Activated CD4-positive, alpha-beta T cell treated with anti-CD3 and anti-CD28 coated beads for 36 hours (primary cell): ENCODE data around the gene STARD13. TPM values are rescaled to one million over a fixed set of nuclear protein-coding genes. Genes with fewer than 3 reads are reported as not detected.

ENCODE experiments used
- ATAC-seq: fragments of 200-7000 bp; cut with Tn5 transposase; one replicate; pipeline ENCODE4 v1.10.0; 2021; ENCODE audit warnings: mild to moderate bottlenecking, moderate library complexity
- CTCF ChIA-PET: fragments of 350-600 bp; sonication (Branson Sonifier 250); formaldehyde crosslinking; loops from one replicate; lab custom pipeline; 2021; ENCODE audit warnings: antibody characterized with exemption; lab: Charles Lee
- POLR2A ChIA-PET: fragments of 350-600 bp; sonication (Branson Sonifier 250); formaldehyde crosslinking; loops from one replicate; lab custom pipeline; 2021; ENCODE audit warnings: antibody characterized with exemption, inconsistent platforms; lab: Charles Lee
- DNase-seq: peaks from one replicate; pipeline ENCODE4 v3.0.0-alpha.2; 2020
- H3K27ac Mint-ChIP-seq: one replicate; pipeline ENCODE4 v1.8.0; 2021; ENCODE audit warnings: mixed read lengths
- H3K27me3 Mint-ChIP-seq: one replicate; pipeline ENCODE4 v1.8.0; 2021; ENCODE audit warnings: mixed read lengths
- H3K36me3 Mint-ChIP-seq: one replicate; pipeline ENCODE4 v1.8.0; 2021; ENCODE audit warnings: low read depth, mixed read lengths
- H3K4me1 Mint-ChIP-seq: one replicate; pipeline ENCODE4 v1.8.0; 2021; ENCODE audit warnings: mixed read lengths
- H3K4me3 Mint-ChIP-seq: one replicate; pipeline ENCODE4 v1.8.0; 2021; ENCODE audit warnings: mild to moderate bottlenecking, moderate library complexity, mixed read lengths
- H3K9me3 Mint-ChIP-seq: one replicate; pipeline ENCODE4 v1.8.0; 2021; ENCODE audit warnings: low read depth, mixed read lengths
- intact Hi-C, 2 experiments: fragments of 100-400 bp; cut with DNase I in 1 of 2; cut with micrococcal nuclease in 1 of 2; formaldehyde crosslinking; loops; one replicate each; pipeline versions ENCODE4 v1.14.2 to v1.15.1; 2022 to 2024; cut with DNase I, micrococcal nuclease
- total RNA-seq, 2 experiments: library from RNA; stranded (reverse); gene quantifications; one replicate each; pipeline ENCODE4 v1.2.3, GENCODE V29; 2021

Gene STARD13
- total RNA-seq, 2 experiments from 2014 or later, result 0.35 to 0.57 TPM

- Mint-ChIP-seq H3K27me3 (peaks cover 40% of the 10 kb centered on the region), H3K9me3 (no peaks in the 10 kb centered on the region), H3K36me3 (no peaks in the 10 kb centered on the region), H3K27ac (no peak overlapping the region), H3K4me1 (peaks cover 17% of the 10 kb centered on the region), H3K4me3 (no peak overlapping the region)
- intact Hi-C loops, result no loop called here
- POLR2A ChIA-PET, result no interaction called here
- DNase-seq (no peak), ATAC-seq (no peak)
- CTCF ChIA-PET, result no interaction called here
These were observed 3.5 kb downstream of the STARD13 start for GRCh38 chr13:33281951-33282595.

GRCh38 chr13:33280923-33281322 lies 4.6 kb downstream of the STARD13 start:
- DNase-seq (no peak), ATAC-seq (no peak)
- Mint-ChIP-seq H3K9me3 (no peaks in the 10 kb centered on the region), H3K36me3 (no peaks in the 10 kb centered on the region), H3K4me1 (peaks cover 13% of the 10 kb centered on the region), H3K27ac (no peak overlapping the region), H3K27me3 (peaks cover 33% of the 10 kb centered on the region), H3K4me3 (no peak overlapping the region)
- CTCF ChIA-PET, result no interaction called here
- intact Hi-C loops, result no loop called here
- POLR2A ChIA-PET, result no interaction called here

GRCh38 chr13:33280279-33280905 lies 5.2 kb downstream of the STARD13 start:
- Mint-ChIP-seq H3K27me3 (peaks cover 27% of the 10 kb centered on the region), H3K36me3 (no peaks in the 10 kb centered on the region), H3K27ac (no peak overlapping the region), H3K4me1 (peaks cover 8% of the 10 kb centered on the region), H3K9me3 (no peaks in the 10 kb centered on the region), H3K4me3 (no peak overlapping the region)
- intact Hi-C loops, result no loop called here
- no peak for ATAC-seq
- DNase-seq, result no peak
- POLR2A ChIA-PET, result no interaction called here
- CTCF ChIA-PET, result no interaction called here

- CTCF ChIA-PET, result interaction anchor here (1.4 kb wide), 1 partner anchor 9 kb away, joined by 3 read pairs; no protein-coding TSS in a partner anchor
These were observed 5.9 kb downstream of the STARD13 start for GRCh38 chr13:33279414-33280278.

DNA sequence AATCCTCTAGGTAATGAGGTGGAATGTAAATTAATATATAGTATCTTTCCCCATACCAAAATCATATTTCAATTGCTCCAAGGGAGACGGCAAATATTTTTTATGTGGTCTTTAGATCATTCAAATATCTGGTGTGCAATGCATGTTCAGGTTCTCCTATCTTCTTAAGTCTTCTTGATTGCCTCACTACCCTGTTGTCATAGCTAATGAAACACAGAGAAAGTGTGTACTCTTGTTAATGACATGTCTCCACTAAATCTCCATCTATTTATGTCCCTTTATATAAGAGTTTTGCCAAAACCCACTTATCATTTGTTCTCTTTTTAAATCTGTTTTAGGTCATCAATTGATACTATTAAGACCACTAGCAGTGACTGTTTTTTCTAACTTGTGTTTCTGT lies 6.6 kb downstream of the STARD13 start:
- H3K27ac Mint-ChIP-seq, result no peak overlapping the region
- intact Hi-C loops, result no loop called here
- ATAC-seq, result no peak
- no peaks in the 10 kb centered on the region for H3K36me3 Mint-ChIP-seq
- no peak for DNase-seq
- H3K4me3 Mint-ChIP-seq, result no peak overlapping the region
- POLR2A ChIA-PET, result no interaction called here
- no peaks in the 10 kb centered on the region for H3K9me3 Mint-ChIP-seq
- CTCF ChIA-PET, result interaction anchor here (1.4 kb wide), 1 partner anchor 8 kb away, joined by 3 read pairs; no protein-coding TSS in a partner anchor
- peaks cover 16% of the 10 kb centered on the region for H3K27me3 Mint-ChIP-seq
- no peaks in the 10 kb centered on the region for H3K4me1 Mint-ChIP-seq

More at GRCh38 chr13:33279414-33280278, 5.9 kb downstream of the STARD13 start:
- H3K4me3 Mint-ChIP-seq, result no peak overlapping the region
- no peak for DNase-seq
- peaks cover under 1% of the 10 kb centered on the region for H3K4me1 Mint-ChIP-seq
- H3K9me3 Mint-ChIP-seq, result no peaks in the 10 kb centered on the region
- ATAC-seq, result no peak
- H3K27me3 Mint-ChIP-seq, result peaks cover 20% of the 10 kb centered on the region
- intact Hi-C loops, result no loop called here
- H3K27ac Mint-ChIP-seq, result no peak overlapping the region
- POLR2A ChIA-PET, result no interaction called here
- no peaks in the 10 kb centered on the region for H3K36me3 Mint-ChIP-seq

GRCh38 chr13:33277946-33278345 lies 7.6 kb downstream of the STARD13 start:
- no peak overlapping the region for H3K4me3 Mint-ChIP-seq
- H3K36me3 Mint-ChIP-seq, result no peaks in the 10 kb centered on the region
- ChIA-PET CTCF (no interaction called here), POLR2A (no interaction called here)
- DNase-seq (no peak), ATAC-seq (no peak)
- intact Hi-C loops, result no loop called here
- H3K4me1 Mint-ChIP-seq, result no peaks in the 10 kb centered on the region
- no peak overlapping the region for H3K27ac Mint-ChIP-seq
- H3K27me3 Mint-ChIP-seq, result peaks cover 13% of the 10 kb centered on the region
- H3K9me3 Mint-ChIP-seq, result no peaks in the 10 kb centered on the region

GRCh38 chr13:33277037-33277740 lies 8.4 kb downstream of the STARD13 start:
- Mint-ChIP-seq H3K9me3 (no peaks in the 10 kb centered on the region), H3K27ac (no peak overlapping the region), H3K36me3 (no peaks in the 10 kb centered on the region), H3K27me3 (peaks cover 13% of the 10 kb centered on the region), H3K4me3 (no peak overlapping the region), H3K4me1 (no peaks in the 10 kb centered on the region)
- no peak for DNase-seq
- no peak for ATAC-seq
- intact Hi-C loops, result no loop called here
- ChIA-PET POLR2A (no interaction called here), CTCF (no interaction called here)

DNA sequence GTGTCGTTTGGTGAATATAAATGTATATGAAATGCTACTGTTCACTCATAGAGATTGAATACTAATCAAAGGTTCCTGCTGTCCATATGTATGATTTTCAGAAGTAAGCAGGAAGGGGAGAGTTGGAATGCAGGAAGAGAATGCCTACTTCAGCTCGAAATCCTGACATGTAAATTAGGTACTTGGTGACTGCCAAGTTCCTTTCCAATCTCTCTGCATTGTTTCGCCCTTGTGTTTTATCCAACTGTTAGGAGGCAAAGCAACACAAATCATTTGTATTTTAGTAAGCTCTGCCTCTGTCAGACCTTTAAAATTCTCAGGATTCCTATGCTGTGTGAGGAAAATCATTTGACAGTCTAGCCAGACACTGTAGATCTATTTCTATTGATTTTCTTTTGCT lies 9.0 kb downstream of the STARD13 start:
- intact Hi-C loops, result no loop called here
- ChIA-PET POLR2A (no interaction called here), CTCF (no interaction called here)
- H3K4me1 Mint-ChIP-seq, result no peaks in the 10 kb centered on the region
- no peaks in the 10 kb centered on the region for H3K36me3 Mint-ChIP-seq
- no peak for DNase-seq
- no peaks in the 10 kb centered on the region for H3K9me3 Mint-ChIP-seq
- no peak overlapping the region for H3K27ac Mint-ChIP-seq
- peaks cover 9% of the 10 kb centered on the region for H3K27me3 Mint-ChIP-seq
- ATAC-seq, result no peak
- no peak overlapping the region for H3K4me3 Mint-ChIP-seq

DNA sequence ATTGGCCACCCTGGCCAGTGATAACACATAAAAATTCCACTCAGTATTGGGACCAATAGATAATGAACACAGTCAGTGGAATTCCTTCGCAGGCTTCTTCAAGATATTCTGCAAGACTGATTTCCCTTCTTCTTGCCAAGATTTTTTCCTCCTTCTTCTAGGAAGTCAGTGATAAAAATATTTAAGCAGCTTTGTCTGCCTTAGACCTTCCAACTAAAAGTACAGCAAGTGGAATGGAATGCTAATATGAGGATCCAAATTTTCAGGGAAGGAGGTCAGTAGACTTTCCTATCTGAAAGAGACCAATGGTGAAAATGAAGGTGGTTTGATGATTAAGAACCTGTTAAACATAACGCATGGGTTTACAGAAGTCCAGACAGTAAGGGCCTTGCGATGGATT lies 9.6 kb downstream of the STARD13 start:
- DNase-seq, result no peak
- no peak for ATAC-seq

DNA sequence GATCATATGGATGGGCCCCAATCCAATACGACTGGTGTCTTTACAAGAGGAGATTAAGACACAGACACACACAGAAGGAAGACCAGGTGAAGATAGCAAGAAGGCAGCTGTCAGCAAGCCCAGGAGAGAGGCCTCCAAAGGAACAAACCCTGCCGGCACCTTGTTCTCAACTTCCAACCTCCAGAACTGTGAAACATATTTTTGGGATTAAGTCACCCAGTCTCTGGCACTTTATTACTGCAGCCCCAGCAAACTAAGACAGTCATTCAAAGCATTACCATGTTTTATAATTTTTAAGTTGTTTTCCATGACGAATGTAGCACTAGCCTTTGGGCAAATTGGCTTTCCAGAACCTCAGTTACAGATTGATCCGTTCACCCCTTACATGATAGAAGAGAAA lies 11.3 kb downstream of the STARD13 start:
- Mint-ChIP-seq H3K27ac (no peak overlapping the region), H3K27me3 (peaks cover 4% of the 10 kb centered on the region), H3K36me3 (no peaks in the 10 kb centered on the region), H3K4me1 (no peaks in the 10 kb centered on the region), H3K4me3 (no peak overlapping the region), H3K9me3 (no peaks in the 10 kb centered on the region)
- ChIA-PET POLR2A (no interaction called here), CTCF (no interaction called here)
- DNase-seq (no peak), ATAC-seq (no peak)
- intact Hi-C loops, result no loop called here

More for the DNA sequence above, 9.6 kb downstream of the STARD13 start:
- intact Hi-C loops, result no loop called here
- Mint-ChIP-seq H3K36me3 (no peaks in the 10 kb centered on the region), H3K9me3 (no peaks in the 10 kb centered on the region), H3K27me3 (peaks cover 8% of the 10 kb centered on the region), H3K4me3 (no peak overlapping the region), H3K27ac (no peak overlapping the region), H3K4me1 (no peaks in the 10 kb centered on the region)
- CTCF ChIA-PET, result no interaction called here
- POLR2A ChIA-PET, result no interaction called here

- H3K36me3 Mint-ChIP-seq, result no peaks in the 10 kb centered on the region
- intact Hi-C loops, result no loop called here
- POLR2A ChIA-PET, result interaction anchor here (0.6 kb wide), 1 partner anchor 775 kb away, joined by 3 read pairs; no protein-coding TSS in a partner anchor
- DNase-seq (no peak), ATAC-seq (no peak)
- no peak overlapping the region for H3K27ac Mint-ChIP-seq
- H3K4me3 Mint-ChIP-seq, result no peak overlapping the region
- peaks cover 4% of the 10 kb centered on the region for H3K27me3 Mint-ChIP-seq
- H3K4me1 Mint-ChIP-seq, result no peaks in the 10 kb centered on the region
- CTCF ChIA-PET, result no interaction called here
- no peaks in the 10 kb centered on the region for H3K9me3 Mint-ChIP-seq
These were observed 12.9 kb downstream of the STARD13 start for GRCh38 chr13:33272531-33273124.
